HEK293T (cell line): ENCODE measurements around the gene DTNB.

ENCODE experiments used
- CTBP1 ChIP-seq: fragments of 450-650 bp; IDR thresholded peaks from 2 replicates; pipeline ENCODE4 v1.6.1; 2016; ENCODE audit warnings: borderline replicate concordance
- SP1 ChIP-seq: fragments of 450-650 bp; IDR thresholded peaks from 2 replicates; pipeline ENCODE4 v1.6.1; 2017

GRCh38 chr2:25651782-25652455, 21.5 kb downstream of the DTNB start:
- TF ChIP-seq SP1 (no peak), CTBP1 (no peak)
